Activated CD4-positive, alpha-beta T cell treated with anti-CD3 and anti-CD28 coated beads, Interleukin-2, amount 10 ng/mL, durations not matched to agents 24 days and 14 days (primary cell): Measurements from ENCODE around the gene MLXIP. TPM values are rescaled to one million over a fixed set of nuclear protein-coding genes. Genes with fewer than 3 reads are reported as not detected.
A peak's percentile ranks its signal among the peaks of the same experiment; 100 is the strongest.

Experiments
- DNase-seq: peaks from one replicate; pipeline ENCODE4 v3.0.0; 2022
- H3K27ac Mint-ChIP-seq: one replicate; pipeline ENCODE4 v1.8.0; 2022; ENCODE audit warnings: mild to moderate bottlenecking, mixed read lengths
- H3K27me3 Mint-ChIP-seq: one replicate; pipeline ENCODE4 v1.8.0; 2022; ENCODE audit warnings: mixed read lengths
- H3K36me3 Mint-ChIP-seq: one replicate; pipeline ENCODE4 v1.8.0; 2022; ENCODE audit warnings: low read depth, mild to moderate bottlenecking, mixed read lengths
- H3K4me1 Mint-ChIP-seq: one replicate; pipeline ENCODE4 v1.8.0; 2021; ENCODE audit warnings: mixed read lengths
- H3K4me3 Mint-ChIP-seq: one replicate; pipeline ENCODE4 v1.8.0; 2022; ENCODE audit warnings: mild to moderate bottlenecking, moderate library complexity, mixed read lengths
- H3K9me3 Mint-ChIP-seq: one replicate; pipeline ENCODE4 v1.8.0; 2021; ENCODE audit warnings: mixed read lengths
- intact Hi-C: fragments of 100-400 bp; cut with micrococcal nuclease; formaldehyde crosslinking; loops from one replicate; pipeline ENCODE4 v1.15.1; 2023
- total RNA-seq: library from RNA; stranded (reverse); gene quantifications from 2 replicates; pipeline ENCODE4 v1.2.3, GENCODE V29; 2022

MLXIP gene
- total RNA-seq, 1 donor from 2014 or later, result 47.6 TPM

DNA sequence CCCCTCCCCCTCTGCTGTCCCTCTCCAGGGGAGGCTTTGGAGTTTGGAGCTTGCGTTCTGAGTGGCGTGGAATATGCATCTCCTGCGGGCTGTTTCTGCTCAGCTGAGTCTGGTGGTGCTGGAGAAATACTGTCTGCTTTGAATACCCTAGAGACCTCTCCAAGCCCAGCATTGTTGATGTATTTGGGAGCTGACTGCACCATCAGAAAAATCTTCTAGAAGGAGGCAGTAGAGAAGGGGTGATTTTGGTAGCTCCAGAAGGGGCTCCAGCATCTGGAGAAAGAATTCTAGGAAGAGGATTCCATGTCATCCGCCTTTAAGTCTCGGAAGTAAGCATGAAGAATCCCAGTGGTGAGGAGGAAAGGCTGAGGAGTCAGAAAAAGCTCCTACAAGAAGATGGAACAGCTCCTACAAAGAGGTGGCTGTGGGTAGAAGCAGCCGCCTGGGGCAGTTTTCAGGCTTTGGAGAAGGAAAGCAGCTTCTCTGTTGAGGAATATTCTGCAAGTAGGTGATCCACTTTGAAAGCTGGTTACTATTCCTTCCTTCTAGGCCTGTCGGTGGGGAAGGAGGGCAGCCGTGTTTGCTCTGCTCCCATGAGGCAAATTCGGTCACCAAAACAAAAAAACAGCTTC, 9.7 kb downstream of the MLXIP start:
- H3K4me1 Mint-ChIP-seq, result peaks cover 46% of the 10 kb centered on the region
- DNase-seq, result no peak
- peaks cover 45% of the 10 kb centered on the region for H3K36me3 Mint-ChIP-seq
- H3K27me3 Mint-ChIP-seq, result no peaks in the 10 kb centered on the region
- no peak overlapping the region for H3K4me3 Mint-ChIP-seq
- H3K27ac Mint-ChIP-seq, result no peak overlapping the region
- intact Hi-C loops, result loop anchor here (10.0 kb wide), 2 partner anchors 283 to 637 kb away; partner anchors contain the start of gene SETD1B
- H3K9me3 Mint-ChIP-seq, result no peaks in the 10 kb centered on the region

DNA sequence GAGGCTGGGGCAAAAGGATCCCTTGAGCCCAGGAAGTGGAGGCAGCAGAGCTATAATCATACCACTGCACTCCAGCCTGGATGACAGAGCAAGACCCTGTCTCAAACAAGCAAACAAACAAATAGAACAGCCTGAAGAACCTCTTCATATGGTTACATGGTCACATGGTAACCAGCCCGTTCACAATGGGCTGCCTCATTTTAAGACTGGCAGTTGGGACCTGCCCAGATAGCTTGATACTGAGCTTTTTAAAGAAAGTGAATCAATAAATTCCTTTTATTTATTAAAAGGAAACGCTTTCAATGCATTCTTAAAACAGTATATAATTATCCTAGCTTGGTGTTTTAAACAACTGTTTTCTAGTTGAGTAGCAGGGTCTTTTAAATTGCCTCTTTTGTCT, 10.5 kb downstream of the MLXIP start:
- intact Hi-C loops, result loop anchor here (10.0 kb wide), 2 partner anchors 284 to 636 kb away; partner anchors contain the start of gene SETD1B
- H3K27me3 Mint-ChIP-seq, result no peaks in the 10 kb centered on the region
- no peak overlapping the region for H3K4me3 Mint-ChIP-seq
- peaks cover 38% of the 10 kb centered on the region for H3K4me1 Mint-ChIP-seq
- peaks cover 39% of the 10 kb centered on the region for H3K36me3 Mint-ChIP-seq
- DNase-seq, result no peak
- no peaks in the 10 kb centered on the region for H3K9me3 Mint-ChIP-seq
- no peak overlapping the region for H3K27ac Mint-ChIP-seq

- no peaks in the 10 kb centered on the region for H3K9me3 Mint-ChIP-seq
- H3K27ac Mint-ChIP-seq, result no peak overlapping the region
These were observed 12.4 kb downstream of the MLXIP start for GRCh38 chr12:122090759-122091515.

DNA sequence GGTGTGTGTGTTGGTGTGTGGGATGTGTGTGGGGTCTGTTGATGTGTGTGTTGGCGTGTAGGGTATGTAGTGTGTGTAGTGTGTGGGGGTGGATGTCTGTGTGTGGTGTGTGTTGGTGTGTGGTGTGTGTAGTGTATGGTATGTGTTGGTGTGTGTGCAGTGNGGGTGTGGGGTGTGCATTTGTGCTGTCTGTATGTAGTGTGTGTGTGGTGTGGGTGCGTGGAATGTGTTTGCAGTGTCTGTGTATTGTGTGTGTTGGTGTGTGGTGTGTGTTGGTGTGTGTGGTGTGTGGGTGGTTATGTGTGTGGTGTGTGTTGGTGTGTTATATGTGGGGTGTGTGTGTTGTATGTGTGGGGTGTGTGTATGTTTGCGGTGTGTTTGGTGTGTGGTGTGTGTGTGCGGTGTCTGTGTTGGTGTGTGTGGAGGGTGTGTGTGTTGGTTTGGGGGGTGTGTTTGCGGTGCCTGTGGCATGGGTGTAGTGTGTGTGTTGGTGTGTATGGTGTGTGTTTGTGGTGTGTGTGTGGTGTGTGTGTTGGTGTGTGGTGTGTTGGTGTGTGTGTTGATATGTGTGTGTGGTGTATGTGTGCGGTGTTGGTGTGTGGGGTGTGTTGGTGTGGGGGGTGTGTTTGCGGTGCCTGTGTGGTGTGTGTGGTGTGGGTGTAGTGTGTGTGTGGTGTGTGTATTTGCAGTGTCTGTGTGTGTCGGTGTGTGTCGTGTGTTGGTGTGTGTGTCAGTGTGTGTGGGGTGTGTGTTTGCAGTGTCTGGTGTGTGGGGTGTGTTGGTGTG, 14.7 kb downstream of the MLXIP start:
- intact Hi-C loops, result no loop called here
- Mint-ChIP-seq H3K9me3 (no peaks in the 10 kb centered on the region), H3K4me3 (no peak overlapping the region), H3K36me3 (peaks cover 15% of the 10 kb centered on the region), H3K27me3 (no peaks in the 10 kb centered on the region), H3K4me1 (peaks cover 26% of the 10 kb centered on the region), H3K27ac (no peak overlapping the region)
- no peak for DNase-seq

More at GRCh38 chr12:122090759-122091515, 12.4 kb downstream of the MLXIP start:
- Mint-ChIP-seq H3K36me3 (peaks cover 27% of the 10 kb centered on the region), H3K27me3 (no peaks in the 10 kb centered on the region), H3K4me1 (peaks cover 30% of the 10 kb centered on the region), H3K4me3 (no peak overlapping the region)
- DNase-seq, result no peak
- intact Hi-C loops, result no loop called here

GRCh38 chr12:122094137-122094734, 15.7 kb downstream of the MLXIP start:
- Mint-ChIP-seq H3K27ac (no peak overlapping the region), H3K36me3 (peaks cover 12% of the 10 kb centered on the region), H3K9me3 (no peaks in the 10 kb centered on the region), H3K27me3 (no peaks in the 10 kb centered on the region), H3K4me1 (peaks cover 30% of the 10 kb centered on the region), H3K4me3 (no peak overlapping the region)
- DNase-seq, result no peak
- intact Hi-C loops, result no loop called here

DNA sequence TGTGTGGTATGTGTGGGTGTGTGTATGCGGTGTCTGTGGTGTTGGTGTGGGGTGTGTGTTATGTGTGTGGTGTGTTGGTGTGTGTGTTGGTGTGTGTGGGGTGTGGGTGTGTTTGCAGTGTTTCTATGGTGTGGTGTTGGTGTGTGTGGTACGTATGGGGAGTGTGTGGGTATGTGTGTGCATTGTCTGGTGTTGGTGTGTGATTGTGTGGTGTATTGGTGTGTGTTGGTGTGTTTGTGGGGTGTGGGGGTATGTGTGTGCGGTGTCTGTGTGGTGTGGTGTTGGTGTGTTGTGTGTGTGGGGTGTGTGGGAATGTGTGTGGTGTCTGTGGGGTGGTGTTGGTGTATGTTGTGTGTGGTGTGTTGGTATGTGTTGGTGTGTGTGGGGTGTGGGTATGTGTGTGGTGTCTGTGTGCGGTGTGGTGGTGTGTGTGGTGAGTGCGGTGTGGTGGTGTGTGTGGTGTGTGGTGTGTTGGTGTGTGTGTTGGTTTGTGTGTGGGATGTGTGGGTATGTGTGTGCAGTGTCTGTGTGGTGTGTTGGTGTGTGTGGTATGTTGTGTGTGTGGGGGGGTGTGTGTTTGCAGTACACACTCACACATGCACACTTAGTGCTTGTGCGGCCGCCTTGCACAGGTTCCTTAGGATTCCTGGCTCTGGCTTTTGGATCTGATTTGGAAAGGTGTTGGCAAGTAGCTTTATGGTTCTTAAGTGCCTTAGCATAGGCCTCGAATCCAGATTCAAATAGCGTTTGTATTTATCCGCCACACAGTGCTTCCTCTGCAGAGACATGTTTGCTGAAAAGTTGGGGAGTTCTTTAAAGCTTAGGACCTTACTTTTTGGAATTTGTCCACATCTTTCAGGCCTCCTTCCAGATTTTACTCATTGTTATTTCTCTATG, 16.4 kb downstream of the MLXIP start:
- no peak overlapping the region for H3K27ac Mint-ChIP-seq
- no peaks in the 10 kb centered on the region for H3K27me3 Mint-ChIP-seq
- no peaks in the 10 kb centered on the region for H3K9me3 Mint-ChIP-seq
- peaks cover 31% of the 10 kb centered on the region for H3K4me1 Mint-ChIP-seq
- intact Hi-C loops, result no loop called here
- no peak for DNase-seq
- H3K4me3 Mint-ChIP-seq, result no peak overlapping the region
- peaks cover 9% of the 10 kb centered on the region for H3K36me3 Mint-ChIP-seq

DNA sequence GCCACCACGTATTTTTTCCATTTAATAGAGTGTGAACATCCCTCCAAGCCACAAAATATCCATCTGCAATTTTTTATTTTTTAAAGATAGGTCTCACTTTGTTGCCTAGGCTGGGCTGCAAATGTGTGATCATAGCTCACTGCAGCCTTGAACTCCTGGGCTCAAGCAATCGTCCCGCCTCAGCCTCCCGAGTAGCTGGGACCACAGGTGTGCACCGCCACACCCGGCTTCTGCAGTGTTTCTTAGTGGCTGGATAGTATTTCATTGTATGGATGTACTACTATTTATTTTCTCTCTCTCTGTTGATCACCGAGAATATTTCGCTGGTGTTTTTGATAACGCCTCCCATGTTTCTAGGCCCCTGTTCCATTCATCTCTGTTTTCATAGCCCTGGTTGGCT, 17.5 kb downstream of the MLXIP start:
- Mint-ChIP-seq H3K27ac (peak overlapping the region; percentile 31), H3K36me3 (peaks cover 5% of the 10 kb centered on the region), H3K9me3 (no peaks in the 10 kb centered on the region), H3K4me3 (no peak overlapping the region), H3K4me1 (peaks cover 35% of the 10 kb centered on the region), H3K27me3 (no peaks in the 10 kb centered on the region)
- DNase-seq, result no peak
- intact Hi-C loops, result no loop called here

DNA sequence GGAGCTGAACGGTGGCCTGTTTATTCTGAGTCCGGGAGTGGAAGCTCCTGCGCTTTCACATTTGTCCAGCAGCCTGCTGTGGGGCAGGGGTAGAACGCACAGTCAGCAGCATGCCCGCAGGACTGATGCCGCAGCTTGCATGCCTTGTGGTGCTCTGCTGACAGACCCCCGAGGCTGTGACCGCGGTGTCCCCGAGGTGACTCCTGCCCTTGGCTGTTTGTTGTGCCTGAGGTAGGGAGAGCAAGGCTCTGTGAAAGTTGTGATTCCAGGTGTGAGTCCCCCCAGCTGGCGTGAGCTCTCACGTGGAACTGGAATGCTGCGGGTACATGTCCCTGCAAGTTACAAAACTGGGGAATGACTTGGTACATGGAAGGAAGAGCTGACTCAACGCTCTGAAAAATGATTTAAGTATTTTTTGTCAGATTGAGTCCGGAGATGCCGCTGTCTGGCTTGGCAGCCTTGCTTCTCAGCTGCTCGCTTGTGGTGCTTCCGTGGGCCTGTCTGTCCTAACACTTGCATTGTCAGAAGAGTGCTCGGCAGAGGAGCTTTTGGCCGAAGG, 18.1 kb downstream of the MLXIP start:
- DNase-seq, result no peak
- H3K4me1 Mint-ChIP-seq, result peaks cover 36% of the 10 kb centered on the region
- no peaks in the 10 kb centered on the region for H3K27me3 Mint-ChIP-seq
- H3K36me3 Mint-ChIP-seq, result peaks cover 2% of the 10 kb centered on the region
- no peak overlapping the region for H3K27ac Mint-ChIP-seq
- no peaks in the 10 kb centered on the region for H3K9me3 Mint-ChIP-seq
- no peak overlapping the region for H3K4me3 Mint-ChIP-seq
- intact Hi-C loops, result no loop called here

GRCh38 chr12:122097584-122097926, 19.0 kb downstream of the MLXIP start:
- no peaks in the 10 kb centered on the region for H3K36me3 Mint-ChIP-seq
- no peak overlapping the region for H3K4me3 Mint-ChIP-seq
- peak overlapping the region; percentile 74 for H3K27ac Mint-ChIP-seq
- no peak for DNase-seq
- no peaks in the 10 kb centered on the region for H3K9me3 Mint-ChIP-seq
- H3K4me1 Mint-ChIP-seq, result peaks cover 39% of the 10 kb centered on the region
- H3K27me3 Mint-ChIP-seq, result no peaks in the 10 kb centered on the region
- intact Hi-C loops, result no loop called here

DNA sequence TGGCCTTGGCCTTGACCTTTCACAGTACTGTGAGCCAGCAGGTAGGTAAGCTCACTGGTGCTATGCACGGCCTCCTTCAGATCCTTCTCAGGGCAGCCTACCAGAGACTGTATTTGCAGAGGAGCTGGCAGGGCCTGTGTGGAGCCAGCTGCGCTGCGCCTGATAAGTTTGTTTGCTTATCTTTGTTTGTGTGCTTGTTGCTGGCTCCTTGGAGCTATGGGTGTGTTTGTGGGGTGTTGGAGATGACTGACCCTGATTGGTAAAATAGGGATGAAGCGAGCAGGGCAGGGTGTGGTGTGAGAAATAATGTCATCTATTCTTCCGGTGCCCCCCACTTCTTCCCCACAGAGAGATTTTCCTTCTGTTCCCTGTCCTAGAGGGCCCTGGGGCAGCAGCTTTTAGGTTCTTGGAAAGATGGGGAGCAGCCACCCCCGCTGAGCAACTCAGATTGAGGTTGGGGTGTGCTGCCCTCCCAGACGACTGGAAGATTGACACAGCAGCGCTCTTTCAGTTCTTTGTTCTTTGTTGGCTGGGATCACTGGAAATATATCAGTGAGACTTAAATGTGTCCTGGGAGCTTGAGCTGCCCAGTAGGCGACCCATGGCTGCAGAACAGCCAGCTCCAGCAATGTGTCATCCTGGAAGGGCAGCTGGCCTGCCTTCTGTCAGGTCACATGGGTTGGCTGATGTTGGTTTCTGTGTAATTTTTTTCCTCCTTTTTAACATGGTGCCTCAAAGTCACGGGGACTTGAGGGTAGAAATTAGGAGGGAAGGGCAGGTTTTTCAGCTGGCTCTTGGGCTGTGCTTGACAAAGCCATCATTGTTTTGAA, 19.6 kb downstream of the MLXIP start:
- intact Hi-C loops, result no loop called here
- H3K36me3 Mint-ChIP-seq, result peaks cover 2% of the 10 kb centered on the region
- H3K27me3 Mint-ChIP-seq, result no peaks in the 10 kb centered on the region
- H3K4me1 Mint-ChIP-seq, result peaks cover 39% of the 10 kb centered on the region
- H3K4me3 Mint-ChIP-seq, result no peak overlapping the region
- DNase-seq, result no peak
- H3K9me3 Mint-ChIP-seq, result no peaks in the 10 kb centered on the region
- peak overlapping the region; percentile 74 for H3K27ac Mint-ChIP-seq

DNA sequence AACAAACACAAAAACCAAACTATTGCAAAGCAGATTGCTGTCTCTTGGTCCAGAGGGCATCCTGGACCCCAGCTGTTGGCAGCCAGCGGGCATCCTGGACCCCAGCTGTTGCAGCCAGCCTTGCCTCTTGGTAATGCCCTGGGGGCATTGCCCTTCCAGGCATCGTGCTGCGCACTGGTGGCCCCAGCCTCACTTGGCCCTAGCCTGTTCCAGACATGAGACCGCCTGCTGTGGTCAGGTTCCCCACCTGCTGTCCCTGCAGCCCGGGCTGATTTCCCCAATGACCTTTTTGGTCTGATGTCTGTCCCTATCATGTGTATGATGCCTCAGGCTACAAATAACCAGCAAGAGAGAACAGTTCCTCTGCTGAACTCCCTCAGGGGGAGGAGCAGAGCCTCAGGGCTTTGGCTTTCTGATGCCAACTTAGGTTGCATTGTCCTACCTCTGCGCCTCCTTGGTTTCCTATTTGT, 20.8 kb downstream of the MLXIP start:
- DNase-seq, result no peak
- intact Hi-C loops, result no loop called here
- peaks cover 41% of the 10 kb centered on the region for H3K4me1 Mint-ChIP-seq

DNA sequence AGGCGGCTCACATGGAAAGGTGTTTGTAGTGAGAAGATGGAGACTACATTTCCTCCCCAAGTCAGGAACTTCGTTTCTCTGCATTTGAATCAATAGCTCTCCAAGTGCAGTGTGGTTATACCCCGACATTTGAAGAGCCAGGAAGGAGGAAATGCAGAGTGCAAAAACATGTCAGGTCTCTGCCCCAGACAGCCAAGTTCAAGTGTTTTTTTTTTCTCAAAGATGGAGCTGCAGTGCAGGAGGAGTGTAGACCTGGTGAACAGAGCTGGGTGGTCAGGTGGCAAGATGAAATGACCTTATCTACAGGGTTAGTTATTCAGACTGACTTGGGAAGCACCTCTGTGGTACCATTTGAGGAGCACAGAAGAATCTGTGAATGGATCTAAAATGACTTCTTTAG, 21.3 kb downstream of the MLXIP start:
- Mint-ChIP-seq H3K4me3 (peak overlapping the region; percentile 62), H3K4me1 (peaks cover 47% of the 10 kb centered on the region), H3K27ac (peak overlapping the region; percentile 76), H3K9me3 (no peaks in the 10 kb centered on the region), H3K36me3 (peaks cover 5% of the 10 kb centered on the region), H3K27me3 (no peaks in the 10 kb centered on the region)
- peak; percentile 73 for DNase-seq
- intact Hi-C loops, result no loop called here

More for the DNA sequence above, 20.8 kb downstream of the MLXIP start:
- peak overlapping the region; percentile 62 for H3K4me3 Mint-ChIP-seq
- no peaks in the 10 kb centered on the region for H3K9me3 Mint-ChIP-seq
- peak overlapping the region; percentile 76 for H3K27ac Mint-ChIP-seq
- peaks cover 4% of the 10 kb centered on the region for H3K36me3 Mint-ChIP-seq
- H3K27me3 Mint-ChIP-seq, result no peaks in the 10 kb centered on the region
